HFFc6 (cell line): Measurements from ENCODE around the gene CHRNG. TPM values are rescaled to one million over a fixed set of nuclear protein-coding genes. Genes with fewer than 3 reads are reported as not detected.

Source experiments
- DNase-seq: peaks from one replicate; pipeline ENCODE4 v3.0.0-alpha.2; 2018
- H3K27ac Mint-ChIP-seq: 2 replicates; pipeline ENCODE4 v1.8.0; 2020; ENCODE audit warnings: mild to moderate bottlenecking, mixed read lengths
- H3K27me3 Mint-ChIP-seq: 2 replicates; pipeline ENCODE4 v1.8.0; 2021; ENCODE audit warnings: mild to moderate bottlenecking, moderate library complexity, mixed read lengths; ENCODE audit not compliant: insufficient read depth
- H3K36me3 Mint-ChIP-seq: 2 replicates; pipeline ENCODE4 v1.8.0; 2021; ENCODE audit warnings: low read depth, mixed read lengths
- H3K4me1 Mint-ChIP-seq: 2 replicates; pipeline ENCODE4 v1.8.0; 2020; ENCODE audit warnings: low read depth, mixed read lengths
- H3K4me3 Mint-ChIP-seq: 2 replicates; pipeline ENCODE4 v1.8.0; 2020; ENCODE audit warnings: mild to moderate bottlenecking, moderate library complexity, mixed read lengths
- H3K9me3 Mint-ChIP-seq: 2 replicates; pipeline ENCODE4 v1.8.0; 2020; ENCODE audit warnings: mild to moderate bottlenecking, mixed read lengths
- CTCF ChIP-seq: fragments of 200-600 bp; sonication (generic); IDR thresholded peaks from 2 replicates; pipeline ENCODE4 v1.5.0; 2021; ENCODE audit warnings: antibody characterized with exemption, mild to moderate bottlenecking
- total RNA-seq, 6 experiments: library from RNA; stranded (reverse); fragmentation: NEBNext Ultra II Directional; extraction: Animal tissue kit (Norgen Biotek cat#: 25700); gene quantifications; 2 replicates in 1 of 6; 3 replicates in 5 of 6; pipeline ENCODE4 v1.2.3, GENCODE V29; 2021

CHRNG gene
- total RNA-seq, 6 experiments from 2014 or later, result not detected

GRCh38 chr2:232576995-232577394, 37.5 kb downstream of the CHRNG start:
- Mint-ChIP-seq H3K9me3 (no peaks in the 10 kb centered on the region), H3K4me1 (peaks cover 36% of the 10 kb centered on the region), H3K36me3 (peaks cover 18% of the 10 kb centered on the region), H3K4me3 (peak overlapping the region; percentile 44; the same call in 1 of the 2 replicates), H3K27ac (peak overlapping the region; percentile 64), H3K27me3 (no peaks in the 10 kb centered on the region; the same call in 1 of the 2 replicates)
- TF ChIP-seq CTCF, result no peak
- peak; percentile 62 for DNase-seq

- peak overlapping the region; percentile 56; the same call in 1 of the 2 replicates for H3K27ac Mint-ChIP-seq
Observed at GRCh38 chr2:232577841-232578240, 38.3 kb downstream of the CHRNG start.

GRCh38 chr2:232578626-232579025, 39.1 kb downstream of the CHRNG start:
- TF ChIP-seq CTCF, result no peak
- Mint-ChIP-seq H3K4me1 (peaks cover 34% of the 10 kb centered on the region), H3K27me3 (no peaks in the 10 kb centered on the region; the same call in 1 of the 2 replicates), H3K27ac (no peak overlapping the region), H3K4me3 (no peak overlapping the region), H3K36me3 (peaks cover 18% of the 10 kb centered on the region), H3K9me3 (no peaks in the 10 kb centered on the region)
- no peak for DNase-seq

More at GRCh38 chr2:232577841-232578240, 38.3 kb downstream of the CHRNG start:
- no peak for TF ChIP-seq CTCF
- DNase-seq, result no peak
- peaks cover 18% of the 10 kb centered on the region for H3K36me3 Mint-ChIP-seq
- H3K4me1 Mint-ChIP-seq, result peaks cover 36% of the 10 kb centered on the region
- H3K4me3 Mint-ChIP-seq, result no peak overlapping the region
- H3K9me3 Mint-ChIP-seq, result no peaks in the 10 kb centered on the region
- no peaks in the 10 kb centered on the region; the same call in 1 of the 2 replicates for H3K27me3 Mint-ChIP-seq

GRCh38 chr2:232580648-232580981, 41.1 kb downstream of the CHRNG start:
- no peak for TF ChIP-seq CTCF
- Mint-ChIP-seq H3K36me3 (peaks cover 22% of the 10 kb centered on the region), H3K4me3 (no peak overlapping the region), H3K27me3 (no peaks in the 10 kb centered on the region; the same call in 1 of the 2 replicates), H3K4me1 (peaks cover 16% of the 10 kb centered on the region), H3K9me3 (no peaks in the 10 kb centered on the region), H3K27ac (no peak overlapping the region)
- no peak for DNase-seq

GRCh38 chr2:232581725-232582124, 42.2 kb downstream of the CHRNG start:
- Mint-ChIP-seq H3K27ac (no peak overlapping the region), H3K27me3 (no peaks in the 10 kb centered on the region; the same call in 1 of the 2 replicates), H3K36me3 (peaks cover 22% of the 10 kb centered on the region), H3K4me3 (no peak overlapping the region), H3K4me1 (peaks cover 7% of the 10 kb centered on the region), H3K9me3 (no peaks in the 10 kb centered on the region)
- no peak for DNase-seq
- TF ChIP-seq CTCF, result no peak

- Mint-ChIP-seq H3K9me3 (no peaks in the 10 kb centered on the region), H3K4me1 (peaks cover 8% of the 10 kb centered on the region), H3K27me3 (no peaks in the 10 kb centered on the region; the same call in 1 of the 2 replicates), H3K4me3 (no peak overlapping the region), H3K36me3 (peaks cover 18% of the 10 kb centered on the region), H3K27ac (no peak overlapping the region)
- DNase-seq, result no peak
- TF ChIP-seq CTCF, result no peak
Observed at GRCh38 chr2:232584238-232584637, 44.7 kb downstream of the CHRNG start.
